ENCODE results near the gene NRIP1.

The NRIP1 gene

GRCh38 chr21:14991957-14992356, 72.8 kb downstream of the NRIP1 start:
- DNase-seq (ENCODE audit: low read depth), result no peak
- H3K4me3 ChIP-seq (ENCODE audit: low read depth, low read length), result no peak overlapping the region

- peak; percentile 31 for DNase-seq (ENCODE audit: low read depth)
- no peak overlapping the region for H3K4me3 ChIP-seq (ENCODE audit: low read depth, low read length)
Measured at GRCh38 chr21:14989359-14989758, 75.4 kb downstream of the NRIP1 start.

DNA sequence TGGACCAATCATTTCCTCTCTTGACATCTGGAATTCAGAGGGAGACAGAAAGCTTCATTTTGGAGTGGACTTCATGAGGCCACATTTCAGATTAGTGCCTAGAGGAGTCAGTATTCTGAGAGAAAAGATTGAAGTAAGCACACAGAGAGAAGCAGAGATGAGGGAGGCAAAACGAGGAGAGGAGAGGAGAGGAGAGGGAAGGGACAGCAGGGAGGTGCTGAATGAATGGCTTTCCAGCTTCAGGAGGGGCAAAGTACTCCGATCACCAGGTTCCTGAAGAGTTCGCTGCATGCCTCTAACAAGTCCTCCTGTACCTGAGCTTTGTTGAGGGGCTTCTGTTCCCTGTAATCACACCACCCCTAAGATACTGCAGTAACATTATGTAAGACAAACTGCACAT, 76.0 kb downstream of the NRIP1 start:
- no peak for DNase-seq (ENCODE audit: low read depth)
- H3K4me3 ChIP-seq (ENCODE audit: low read depth, low read length), result no peak overlapping the region

DNA sequence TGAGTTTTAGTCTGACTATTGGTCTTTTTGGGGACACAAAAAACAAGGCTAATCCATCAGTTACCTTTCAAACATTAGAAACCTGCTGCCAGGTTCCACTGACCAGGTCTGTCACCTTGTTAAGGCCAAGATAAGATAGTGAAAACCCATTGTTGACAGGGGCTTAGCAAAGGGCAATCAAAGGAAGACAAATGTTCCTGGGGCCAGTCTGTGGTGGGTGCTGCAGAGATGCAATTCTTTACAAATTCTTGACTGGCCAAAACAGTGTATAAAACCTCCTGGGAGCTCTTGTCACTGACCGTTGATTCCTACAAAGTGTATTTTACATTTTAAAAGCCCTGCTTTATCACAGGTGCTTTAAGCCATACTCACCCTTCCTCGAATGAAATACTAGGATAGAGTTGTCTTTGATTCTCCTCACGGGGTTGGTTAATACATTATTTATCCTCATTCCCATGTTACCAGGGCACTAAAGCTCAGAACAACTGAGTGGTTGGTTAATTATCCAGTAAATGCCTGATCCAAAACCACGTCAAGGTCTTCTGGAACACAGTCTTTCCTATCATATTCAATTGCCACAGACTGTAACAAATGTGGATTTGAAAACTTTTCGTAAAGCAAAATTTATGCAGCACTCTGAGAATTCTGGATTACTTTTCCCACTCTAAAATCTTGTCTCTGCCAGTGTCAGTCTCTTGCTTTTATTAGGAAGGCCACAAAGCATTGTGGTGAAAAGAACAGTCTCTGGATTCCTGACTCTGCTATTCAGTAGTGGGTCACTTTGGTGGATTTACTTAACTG, 77.2 kb downstream of the NRIP1 start:
- no peak for DNase-seq (ENCODE audit: low read depth)
- no peak overlapping the region for H3K4me3 ChIP-seq (ENCODE audit: low read depth, low read length)

DNA sequence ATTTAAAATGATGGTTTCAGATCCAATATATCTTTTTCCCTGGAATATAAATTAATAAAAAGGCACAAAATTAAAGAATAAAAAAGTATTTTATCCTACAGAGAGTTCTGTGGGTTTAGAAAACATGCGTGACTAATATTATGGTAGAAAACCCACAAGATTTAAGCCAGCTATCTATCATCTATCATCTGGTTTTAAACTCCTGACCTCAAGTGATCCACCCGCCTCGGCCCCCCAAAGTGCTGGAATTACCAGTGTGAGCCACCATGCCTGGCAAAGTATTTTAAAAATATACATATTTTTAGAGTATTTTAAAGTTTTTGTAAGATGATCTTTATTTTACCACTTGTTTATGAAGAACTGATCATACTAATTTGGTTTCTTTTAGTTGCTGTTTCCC, 79.5 kb downstream of the NRIP1 start:
- no peak for DNase-seq (ENCODE audit: low read depth)
- no peak overlapping the region for H3K4me3 ChIP-seq (ENCODE audit: low read depth, low read length)

- no peak for DNase-seq (ENCODE audit: low read depth)
- no peak overlapping the region for H3K4me3 ChIP-seq (ENCODE audit: low read depth, low read length)
Measured at GRCh38 chr21:14982336-14982735, 82.5 kb downstream of the NRIP1 start.

DNA sequence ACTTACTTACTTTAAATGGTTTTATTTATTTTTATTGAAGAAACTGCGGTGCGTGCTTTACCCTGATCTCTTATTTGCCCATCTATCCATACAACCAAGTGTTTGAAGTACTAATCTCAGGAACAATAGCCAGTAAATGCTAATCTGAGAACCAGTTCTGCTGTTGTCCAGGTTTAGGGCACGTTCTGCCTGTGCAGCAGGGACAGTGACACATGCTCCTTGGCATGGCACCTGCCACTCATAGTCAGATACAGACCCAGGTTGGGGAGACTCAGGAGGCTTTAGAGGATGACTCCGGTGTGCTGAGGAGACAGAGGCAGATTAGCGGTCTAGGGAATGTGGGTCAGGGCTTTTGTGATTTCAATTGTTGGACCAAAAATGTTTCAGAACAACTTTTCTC, 83.6 kb downstream of the NRIP1 start:
- no peak for DNase-seq (ENCODE audit: low read depth)
- H3K4me3 ChIP-seq (ENCODE audit: low read depth, low read length), result no peak overlapping the region

- H3K4me3 ChIP-seq (ENCODE audit: low read depth, low read length), result no peak overlapping the region
- no peak for DNase-seq (ENCODE audit: low read depth)
Measured at GRCh38 chr21:14979264-14979663, 85.5 kb downstream of the NRIP1 start.

- no peak overlapping the region for H3K4me3 ChIP-seq (ENCODE audit: low read depth, low read length)
Measured at GRCh38 chr21:14977814-14978213, 87.0 kb downstream of the NRIP1 start.

DNA sequence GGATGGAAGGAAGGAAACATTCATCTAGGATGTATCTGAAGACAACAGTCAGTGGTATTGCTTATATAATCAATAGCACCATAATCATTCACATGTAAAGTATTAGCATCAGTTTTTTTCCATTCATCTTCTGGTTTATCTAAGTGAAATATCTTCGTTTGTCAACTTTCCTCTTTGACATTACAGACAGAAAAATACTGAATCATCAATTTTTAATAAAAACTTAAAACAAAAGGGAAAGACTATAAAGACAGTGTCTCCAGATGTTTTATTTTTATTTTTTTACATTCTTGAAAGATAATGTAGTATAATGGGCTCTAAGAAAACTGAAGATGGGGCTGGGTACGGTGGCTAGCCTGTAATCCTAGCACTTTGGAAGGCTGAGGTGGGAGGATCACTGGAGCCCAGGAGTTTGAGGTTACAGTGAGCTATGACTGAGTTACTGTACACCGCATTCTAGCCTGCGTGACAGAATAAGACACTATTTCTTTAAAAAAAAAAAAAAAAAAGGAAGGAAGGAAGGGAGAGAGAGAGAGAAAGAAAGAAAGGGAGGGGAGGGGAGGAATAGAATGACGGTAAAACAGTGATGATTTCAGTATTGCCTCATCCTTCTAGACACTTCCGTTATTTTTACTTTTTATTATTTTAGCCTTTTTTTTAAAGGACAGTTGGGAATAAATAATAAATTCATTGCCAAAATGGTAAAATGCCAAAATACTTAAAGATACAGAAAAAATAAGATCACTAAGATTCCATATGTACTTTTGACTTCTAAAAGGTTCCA, 89.5 kb downstream of the NRIP1 start:
- no peak overlapping the region for H3K4me3 ChIP-seq (ENCODE audit: low read depth, low read length)
- no peak for DNase-seq (ENCODE audit: low read depth)

More at GRCh38 chr21:14977814-14978213, 87.0 kb downstream of the NRIP1 start:
- DNase-seq (ENCODE audit: low read depth), result no peak

- no peak for DNase-seq (ENCODE audit: low read depth)
- no peak overlapping the region for H3K4me3 ChIP-seq (ENCODE audit: low read depth, low read length)
Measured at GRCh38 chr21:14972678-14973077, 92.1 kb downstream of the NRIP1 start.

DNA sequence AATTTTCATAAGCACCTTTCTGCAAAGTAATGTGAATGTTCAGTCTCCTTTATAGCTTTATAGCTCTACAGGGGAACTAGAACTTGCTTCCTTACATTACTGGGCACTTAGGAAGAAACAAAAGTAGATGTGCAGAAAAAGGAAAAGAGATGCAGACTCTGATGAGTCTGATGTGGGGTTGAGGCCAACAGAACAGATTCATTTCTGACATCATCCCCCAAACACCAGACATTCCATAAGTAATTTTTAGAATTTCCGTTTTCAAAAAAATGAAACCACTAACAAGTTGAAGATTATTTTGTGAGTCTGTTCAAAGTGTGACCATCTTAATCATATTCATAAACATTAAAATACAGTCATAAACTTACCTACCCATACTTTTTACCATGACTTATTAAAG, 96.0 kb downstream of the NRIP1 start:
- DNase-seq (ENCODE audit: low read depth), result no peak
- no peak overlapping the region for H3K4me3 ChIP-seq (ENCODE audit: low read depth, low read length)

GRCh38 chr21:14968029-14968428, 96.8 kb downstream of the NRIP1 start:
- no peak for DNase-seq (ENCODE audit: low read depth)

DNA sequence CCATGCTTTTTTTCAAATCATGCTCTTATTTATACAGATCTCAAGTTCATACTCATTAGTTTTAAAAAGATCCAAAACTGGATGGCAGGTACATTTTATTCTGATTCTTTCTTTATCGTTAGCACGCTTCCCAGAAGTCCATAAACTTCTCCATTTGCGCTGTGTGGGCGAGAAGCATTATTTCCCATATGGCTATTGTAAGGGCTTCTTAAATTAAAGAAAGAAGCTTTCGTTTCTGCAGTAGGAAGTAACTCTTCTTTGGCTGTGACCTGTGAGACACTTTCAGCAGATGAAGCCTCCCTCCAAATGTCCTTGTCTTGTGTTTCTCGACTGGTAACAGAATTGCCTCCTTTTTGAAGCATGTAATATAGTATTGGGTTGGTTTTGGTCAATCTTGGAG, 100.2 kb downstream of the NRIP1 start:
- no peak overlapping the region for H3K4me3 ChIP-seq (ENCODE audit: low read depth, low read length)
- no peak for DNase-seq (ENCODE audit: low read depth)

More at GRCh38 chr21:14968029-14968428, 96.8 kb downstream of the NRIP1 start:
- no peak overlapping the region for H3K4me3 ChIP-seq (ENCODE audit: low read depth, low read length)

- no peak for DNase-seq (ENCODE audit: low read depth)
- no peak overlapping the region for H3K4me3 ChIP-seq (ENCODE audit: low read depth, low read length)
Measured at GRCh38 chr21:14962217-14962616, 102.6 kb downstream of the NRIP1 start.

DNA sequence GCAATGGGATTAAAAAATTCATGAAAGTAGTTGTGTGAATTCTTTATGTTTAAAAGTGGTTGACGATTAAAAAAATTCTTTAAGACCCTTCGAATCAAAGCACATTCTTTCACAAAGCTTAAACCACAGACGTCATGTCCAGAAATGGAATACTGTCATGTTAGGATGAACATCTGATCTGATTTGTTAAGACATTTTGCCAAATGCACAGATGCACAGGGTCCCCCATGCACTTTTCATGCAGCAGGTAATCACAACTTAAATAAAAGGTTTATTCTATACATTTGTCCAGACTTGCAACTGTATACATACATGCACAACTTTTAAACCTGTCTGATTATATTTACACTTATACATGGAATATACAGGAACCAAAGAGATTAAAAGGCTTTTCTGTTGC, 103.3 kb downstream of the NRIP1 start:
- DNase-seq (ENCODE audit: low read depth), result no peak
- H3K4me3 ChIP-seq (ENCODE audit: low read depth, low read length), result no peak overlapping the region

- no peak overlapping the region for H3K4me3 ChIP-seq (ENCODE audit: low read depth, low read length)
- DNase-seq (ENCODE audit: low read depth), result no peak
Measured at GRCh38 chr21:14959343-14959742, 105.5 kb downstream of the NRIP1 start.

DNA sequence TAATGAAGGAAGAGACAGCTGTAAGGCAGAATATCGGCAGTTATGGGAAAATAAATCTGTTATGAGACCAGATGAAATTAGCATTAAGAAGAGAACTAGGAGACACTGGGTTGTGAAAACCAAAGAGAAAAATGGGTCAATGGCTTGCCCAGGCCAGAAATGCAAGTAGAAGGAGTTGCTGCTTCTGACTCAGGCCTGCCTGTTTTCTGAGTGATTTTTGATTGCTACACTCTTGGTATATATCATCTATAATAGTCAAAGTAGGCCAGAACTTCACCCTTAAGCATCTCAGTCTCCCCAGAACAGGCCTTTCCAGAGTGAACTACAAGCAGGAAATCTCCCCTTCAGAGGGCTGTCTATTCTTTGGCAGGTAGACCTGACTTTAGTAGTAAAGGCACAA, 107.0 kb downstream of the NRIP1 start:
- no peak overlapping the region for H3K4me3 ChIP-seq (ENCODE audit: low read depth, low read length)
- no peak for DNase-seq (ENCODE audit: low read depth)

- H3K4me3 ChIP-seq (ENCODE audit: low read depth, low read length), result no peak overlapping the region
- DNase-seq (ENCODE audit: low read depth), result peak; percentile 54
Measured at GRCh38 chr21:14956807-14957206, 108.0 kb downstream of the NRIP1 start.

DNA sequence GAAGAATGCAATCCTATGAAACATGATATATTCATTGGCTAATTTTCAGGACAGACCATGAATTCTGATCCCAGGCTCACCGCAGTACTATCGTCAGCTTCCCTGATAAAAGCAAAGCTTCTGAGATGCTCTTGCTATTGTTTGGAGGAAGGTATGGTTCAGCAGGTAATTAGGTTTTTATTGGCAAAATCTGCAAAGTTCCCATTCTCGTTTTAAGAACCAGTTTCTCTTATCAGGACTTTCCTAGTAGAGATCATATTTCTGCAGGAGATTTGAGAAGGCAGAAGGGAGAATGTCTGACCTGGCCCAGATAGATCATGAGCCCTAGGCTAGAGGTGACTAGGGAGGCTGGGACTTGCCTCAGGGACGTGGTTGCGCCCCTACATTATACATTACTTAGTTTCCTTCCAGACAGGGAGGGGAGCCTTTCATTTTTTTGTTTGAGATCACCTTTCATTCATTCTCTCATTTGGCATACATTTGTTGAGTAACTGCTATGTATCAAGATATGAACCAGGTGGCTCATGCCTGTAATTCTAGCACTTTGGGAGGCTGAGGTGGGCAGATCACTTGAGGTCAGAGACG, 108.8 kb downstream of the NRIP1 start:
- H3K4me3 ChIP-seq (ENCODE audit: low read depth, low read length), result no peak overlapping the region
- no peak for DNase-seq (ENCODE audit: low read depth)
